Fibroblast of upper back skin (primary cell): ENCODE measurements around the gene TAF1.
A peak's percentile ranks its signal among the peaks of the same experiment; 100 is the strongest.
"Not testable (repeated sequence)": the region's sequence is repeated elsewhere in the genome, so short reads cannot be mapped to it uniquely, and the experiment has no call there.

ENCODE experiments used
- DNase-seq: peaks from one replicate; pipeline ENCODE4 v3.0.0-alpha.2; 2013

TAF1 gene

DNA sequence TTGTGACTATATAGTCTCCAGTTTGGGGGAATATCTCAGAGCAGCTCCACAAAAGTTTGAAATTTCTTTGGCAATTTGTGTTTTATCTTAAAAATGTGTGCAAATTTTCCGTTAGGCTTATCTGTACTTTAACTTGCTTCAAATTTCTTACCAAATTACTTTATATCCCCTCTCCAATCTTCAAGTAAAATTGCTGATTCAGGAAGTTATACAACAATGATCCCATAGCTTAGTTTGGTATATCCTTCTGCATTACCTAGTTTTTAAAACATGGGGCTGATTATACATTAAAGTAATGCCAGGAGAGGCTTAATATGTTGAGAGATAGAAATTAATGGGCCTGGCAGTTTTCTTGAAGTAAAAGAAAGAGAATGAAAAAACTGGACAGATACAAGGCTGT is 66.6 kb downstream of the TAF1 start:
- no peak for DNase-seq

DNA sequence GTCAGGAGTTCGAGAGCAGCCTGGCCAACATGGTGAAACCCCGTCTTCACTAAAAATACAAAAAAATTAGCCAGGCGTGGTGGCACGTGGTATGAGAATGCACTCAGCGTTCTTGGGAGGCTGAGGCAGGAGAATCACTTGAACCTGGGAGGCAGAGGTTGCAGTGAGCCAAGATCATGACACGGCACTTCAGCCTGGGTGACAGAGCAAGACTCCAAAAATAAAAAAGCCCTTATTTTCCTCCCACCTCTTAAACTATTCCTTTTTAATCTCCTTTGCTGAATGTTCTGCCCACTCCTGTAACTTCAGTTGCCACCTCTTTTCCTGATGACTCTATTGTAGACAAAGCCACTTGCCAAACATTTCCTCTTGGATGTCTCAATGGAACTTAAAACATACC is 72.6 kb downstream of the TAF1 start:
- DNase-seq: no peak

DNA sequence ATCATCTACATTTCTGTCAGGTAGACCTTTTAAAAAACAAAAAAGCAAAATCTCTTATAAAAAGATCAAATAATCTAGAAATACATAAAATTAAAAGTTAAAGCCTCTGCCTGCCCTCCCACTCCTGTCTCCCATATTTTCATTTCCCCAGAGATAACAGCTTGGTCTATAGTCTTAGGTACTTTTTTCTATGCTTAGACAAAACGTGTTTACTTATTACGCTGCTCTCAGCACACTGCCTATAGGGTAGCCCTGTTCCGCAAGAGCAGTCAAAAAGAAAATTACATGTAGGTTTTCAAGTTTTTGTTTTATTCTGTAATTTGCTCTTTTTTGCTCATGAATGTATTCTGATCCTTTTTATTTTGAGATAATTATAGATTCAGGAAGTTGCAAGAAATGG is 73.3 kb downstream of the TAF1 start:
- DNase-seq: no peak

DNA sequence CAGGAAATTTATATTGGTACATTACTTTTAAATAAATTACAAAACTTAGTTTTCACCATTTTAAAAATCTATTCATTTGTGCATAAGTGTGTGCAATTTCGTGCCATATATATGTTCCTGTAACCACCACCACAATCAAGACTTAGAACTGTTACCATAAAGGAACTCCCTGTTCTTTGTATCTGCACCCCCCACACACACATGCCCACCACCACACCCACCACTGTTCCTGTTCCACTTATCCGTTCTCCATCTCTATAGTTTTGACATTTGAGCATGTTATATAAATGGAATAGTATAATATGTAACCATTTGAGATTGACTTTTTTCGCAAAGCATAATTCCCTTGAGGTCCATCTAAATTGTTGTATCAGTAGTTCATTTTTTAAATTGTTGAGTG is 73.7 kb downstream of the TAF1 start:
- no peak for DNase-seq

DNA sequence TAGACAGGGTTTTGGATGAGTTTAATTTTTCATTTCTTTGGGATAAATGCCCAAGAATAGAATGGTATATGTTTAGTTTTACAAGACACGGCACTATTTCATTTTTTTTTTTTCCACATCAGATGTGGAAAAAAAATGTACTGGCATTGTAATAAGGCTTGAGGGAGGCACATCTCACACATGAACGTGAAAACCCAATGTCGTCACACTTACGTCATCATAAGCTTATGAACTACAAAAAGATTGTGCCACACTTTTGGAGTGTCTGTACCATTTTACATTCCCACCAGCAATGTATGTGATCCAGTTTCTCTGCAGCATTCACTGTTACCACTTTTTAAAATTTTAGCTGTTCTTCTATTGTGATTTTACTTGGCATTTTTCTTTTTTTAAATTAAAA is 74.2 kb downstream of the TAF1 start:
- no peak for DNase-seq

DNA sequence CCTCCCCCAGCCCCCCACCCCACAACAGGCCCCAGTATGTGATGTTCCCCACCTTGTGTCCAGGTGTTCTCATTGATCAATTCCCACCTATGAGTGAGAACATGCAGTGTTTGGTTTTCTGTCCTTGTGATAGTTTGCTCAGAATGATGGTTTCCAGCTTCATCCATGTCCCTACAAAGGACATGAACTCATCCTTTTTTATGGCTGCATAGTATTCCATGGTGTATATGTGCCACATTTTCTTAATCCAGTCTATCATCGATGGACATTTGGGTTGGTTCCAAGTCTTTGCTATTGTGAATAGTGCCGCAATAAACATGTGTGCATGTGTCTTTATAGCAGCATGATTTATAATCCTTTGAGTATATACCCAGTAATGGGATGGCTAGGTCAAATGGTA is 75.7 kb downstream of the TAF1 start:
- not testable (repeated sequence) for DNase-seq

DNA sequence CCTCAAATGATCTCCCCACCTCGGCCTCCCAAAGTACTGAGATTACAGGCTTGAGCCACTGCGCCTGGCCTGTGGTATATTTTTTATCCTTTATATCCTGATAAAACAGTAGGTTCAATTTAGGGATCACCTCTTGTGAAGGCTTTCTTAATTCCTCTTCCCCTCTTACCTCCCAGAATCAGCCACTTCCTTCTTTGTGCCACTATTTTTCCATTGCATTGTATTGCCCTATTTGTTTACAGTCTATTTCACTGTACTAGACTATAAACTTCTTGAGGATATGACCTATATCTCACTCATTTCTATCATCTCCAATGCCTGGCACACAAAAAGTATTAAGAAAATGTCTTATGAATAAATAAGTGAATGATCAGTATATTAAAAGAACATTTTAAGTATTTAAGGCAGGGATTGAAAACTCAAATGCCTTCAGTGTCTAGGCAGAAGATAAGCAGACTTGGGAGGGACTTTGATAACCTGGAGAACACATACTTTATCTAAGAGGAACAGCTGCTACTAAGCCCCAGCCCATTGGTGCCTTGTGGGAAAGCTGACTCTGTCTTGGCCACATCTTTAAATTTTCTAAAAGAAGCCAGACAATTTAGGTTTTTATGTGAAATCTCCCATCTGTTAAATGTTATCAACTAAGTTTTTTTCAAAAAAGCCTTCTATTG is 84.4 kb downstream of the TAF1 start:
- no peak for DNase-seq

DNA sequence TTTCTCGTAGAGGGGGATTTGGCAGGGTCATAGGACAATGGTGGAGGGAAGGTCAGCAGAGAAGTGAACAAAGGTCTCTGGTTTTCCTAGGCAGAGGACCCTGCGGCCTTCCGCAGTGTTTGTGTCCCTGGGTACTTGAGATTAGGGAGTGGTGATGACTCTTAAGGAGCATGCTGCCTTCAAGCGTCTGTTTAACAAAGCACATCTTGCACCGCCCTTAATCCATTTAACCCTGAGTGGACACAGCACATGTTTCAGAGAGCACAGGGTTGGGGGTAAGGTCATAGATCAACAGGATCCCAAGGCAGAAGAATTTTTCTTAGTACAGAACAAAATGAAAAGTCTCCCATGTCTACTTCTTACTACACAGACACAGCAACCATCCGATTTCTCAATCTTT is 85.4 kb downstream of the TAF1 start:
- not testable (repeated sequence) for DNase-seq

DNA sequence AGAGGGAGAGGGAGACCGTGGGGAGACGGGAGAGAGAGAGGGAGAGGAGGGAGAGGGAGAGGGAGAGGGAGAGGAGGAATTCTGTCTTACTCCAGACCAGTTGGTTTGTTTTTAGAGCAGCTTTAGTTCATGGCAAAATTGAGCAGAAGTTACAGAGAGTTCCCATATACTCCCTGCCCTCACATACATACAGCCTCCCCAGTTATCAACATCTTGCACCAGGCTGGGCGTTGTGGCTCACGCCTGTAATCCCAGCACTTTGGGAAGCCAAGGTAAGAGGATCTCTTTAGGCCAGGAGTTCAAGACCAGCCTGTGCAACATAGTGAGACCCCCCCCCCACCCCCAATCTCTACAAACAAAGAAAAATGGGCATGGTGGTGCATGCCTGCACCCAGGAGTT is 86.9 kb downstream of the TAF1 start:
- DNase-seq: no peak

DNA sequence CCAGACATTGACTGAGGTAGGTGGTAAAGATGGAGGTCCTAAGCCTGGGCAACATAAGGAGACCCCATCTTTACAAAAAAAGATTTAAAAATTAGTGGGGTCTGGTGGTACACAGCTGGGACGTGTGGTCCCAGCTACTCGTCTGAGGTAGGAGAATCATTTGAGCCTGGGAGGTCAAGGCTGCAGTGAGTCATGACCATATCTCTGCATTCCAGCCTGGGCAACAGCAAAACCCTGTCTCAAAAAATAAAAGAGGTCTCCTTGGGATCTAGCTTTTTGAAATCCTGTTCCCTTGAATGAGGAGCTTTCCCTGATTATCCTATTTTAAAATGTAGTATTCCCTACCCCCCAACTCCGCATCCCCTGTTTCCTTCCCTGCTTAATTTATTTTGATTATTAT is 88.1 kb downstream of the TAF1 start:
- DNase-seq: peak; percentile 2

DNA sequence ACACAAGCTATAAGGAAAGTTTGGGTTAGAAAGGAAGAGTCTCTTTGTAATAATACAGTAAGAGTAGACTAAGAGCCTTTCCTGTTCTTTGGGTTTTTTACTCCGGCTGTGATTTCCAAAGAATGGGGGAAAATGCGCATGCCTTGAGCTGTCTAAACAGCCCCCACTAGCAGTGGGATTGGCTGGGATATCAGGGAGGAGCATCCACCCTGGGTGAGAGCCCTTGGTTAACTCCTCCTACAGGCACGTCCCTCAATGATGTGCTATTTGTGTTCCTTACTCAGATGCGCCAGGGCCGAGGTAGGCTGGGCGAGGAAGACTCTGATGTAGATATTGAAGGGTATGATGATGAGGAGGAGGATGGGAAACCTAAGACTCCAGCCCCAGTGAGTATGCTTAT is 92.7 kb downstream of the TAF1 start:
- DNase-seq: no peak

DNA sequence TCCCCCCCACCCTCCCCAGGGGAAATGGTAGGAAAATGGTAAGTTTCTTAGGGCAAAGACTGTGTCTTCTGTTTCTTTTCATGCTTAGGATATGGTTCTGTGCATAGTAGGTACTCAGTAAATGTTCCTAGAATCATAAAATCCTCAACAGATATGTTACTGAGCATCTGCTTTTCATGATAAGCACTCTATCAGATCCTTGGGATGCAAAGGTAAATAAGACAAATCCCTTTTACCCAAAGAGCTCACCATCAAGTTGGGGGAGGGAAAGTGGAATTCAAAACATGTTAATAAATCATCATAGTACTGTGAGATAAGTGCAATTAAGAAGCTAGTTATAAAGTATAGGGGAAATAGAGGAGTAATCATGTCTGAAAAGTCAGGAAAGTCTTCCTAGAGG is 98.8 kb downstream of the TAF1 start:
- no peak for DNase-seq

DNA sequence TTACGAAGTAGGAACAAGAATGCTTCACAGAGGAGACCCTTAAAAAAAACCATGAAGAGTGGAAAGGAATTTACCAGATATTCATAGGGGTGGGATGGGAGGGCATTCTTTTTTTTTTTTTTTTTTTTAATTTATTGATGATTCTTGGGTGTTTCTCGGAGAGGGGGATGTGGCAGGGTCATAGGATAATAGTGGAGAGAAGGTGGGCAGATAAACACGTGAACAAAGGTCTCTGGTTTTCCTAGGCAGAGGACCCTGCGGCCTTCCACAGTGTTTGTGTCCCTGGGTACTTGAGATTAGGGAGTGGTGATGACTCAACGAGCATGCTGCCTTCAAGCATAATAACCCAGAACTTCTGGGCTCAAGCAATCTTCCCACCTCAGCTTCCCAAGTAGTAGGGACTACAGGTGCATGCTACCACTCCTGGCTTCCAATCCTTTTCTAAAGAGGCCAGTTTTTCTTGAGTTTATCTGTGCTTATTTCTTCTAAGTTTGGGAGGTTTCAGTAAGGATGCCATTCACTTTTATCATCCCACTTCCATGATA is 100.9 kb downstream of the TAF1 start:
- no peak for DNase-seq

DNA sequence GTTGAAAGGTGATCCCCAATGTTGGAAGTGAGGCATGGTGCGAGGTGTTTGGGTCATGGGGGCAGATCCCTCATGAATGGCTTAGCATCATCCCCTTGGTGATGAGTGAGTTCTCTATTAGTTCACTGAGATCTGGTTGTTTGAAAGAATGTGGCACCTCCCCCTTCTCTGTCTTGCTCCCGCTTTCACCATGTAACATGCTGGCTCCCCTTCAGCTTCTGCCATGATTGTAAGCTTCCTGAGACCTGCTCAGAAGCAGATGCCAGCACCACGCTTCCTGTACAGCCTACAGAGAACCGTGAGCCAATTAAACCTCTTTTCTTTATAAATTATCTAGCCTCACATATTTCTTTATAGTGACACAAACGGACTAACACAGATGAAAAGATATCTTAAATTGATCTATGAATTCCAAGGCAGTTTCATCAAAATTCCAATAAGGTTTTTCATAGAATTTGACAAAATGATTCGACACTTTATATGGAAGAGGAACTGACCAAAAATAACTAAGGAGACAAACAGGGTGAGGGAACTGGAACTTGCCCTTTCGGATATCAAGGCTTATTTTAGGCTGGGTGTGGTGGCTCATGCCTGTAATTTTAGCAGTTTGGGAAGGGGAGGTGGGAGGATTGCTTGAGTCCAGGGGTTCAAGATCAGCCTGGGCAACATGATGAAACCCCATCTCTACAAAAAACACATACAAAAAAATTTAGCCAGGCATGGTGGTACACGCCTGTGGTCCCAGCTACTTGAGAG is 109.8 kb downstream of the TAF1 start:
- DNase-seq: peak; percentile 37

DNA sequence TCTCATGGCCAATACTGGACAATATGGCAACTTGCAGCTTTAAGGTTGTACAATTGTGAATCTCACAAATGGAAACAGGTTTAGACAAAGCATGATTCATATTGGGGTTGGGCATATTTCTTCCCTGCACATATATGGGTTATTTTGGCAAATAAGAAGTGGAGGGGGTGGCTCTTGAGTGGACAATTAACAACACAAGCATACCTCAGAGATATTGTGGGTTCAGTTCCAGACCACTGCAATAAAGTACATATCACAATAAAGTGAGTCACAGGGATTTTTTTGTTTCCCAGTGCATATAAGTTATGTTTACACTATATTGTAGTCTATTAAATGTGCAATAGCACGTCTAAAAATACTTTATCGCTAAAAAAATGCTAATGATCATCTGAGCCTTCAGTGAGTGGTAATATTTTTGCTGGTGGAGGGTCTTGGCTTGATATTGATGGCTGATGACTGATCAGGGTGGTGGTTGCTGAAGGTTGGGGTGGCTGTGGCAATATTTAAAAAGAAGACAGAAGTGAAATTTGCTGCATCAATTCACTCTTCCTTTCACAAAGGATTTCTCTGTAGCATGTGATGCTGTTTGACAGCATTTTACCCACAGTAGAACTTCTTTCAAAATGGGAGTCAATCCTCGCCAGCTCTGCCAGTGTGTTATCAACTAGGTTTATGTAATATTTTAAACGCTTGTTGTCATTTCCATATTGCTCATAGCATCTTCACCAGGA is 116.2 kb downstream of the TAF1 start:
- peak; percentile 1 for DNase-seq

DNA sequence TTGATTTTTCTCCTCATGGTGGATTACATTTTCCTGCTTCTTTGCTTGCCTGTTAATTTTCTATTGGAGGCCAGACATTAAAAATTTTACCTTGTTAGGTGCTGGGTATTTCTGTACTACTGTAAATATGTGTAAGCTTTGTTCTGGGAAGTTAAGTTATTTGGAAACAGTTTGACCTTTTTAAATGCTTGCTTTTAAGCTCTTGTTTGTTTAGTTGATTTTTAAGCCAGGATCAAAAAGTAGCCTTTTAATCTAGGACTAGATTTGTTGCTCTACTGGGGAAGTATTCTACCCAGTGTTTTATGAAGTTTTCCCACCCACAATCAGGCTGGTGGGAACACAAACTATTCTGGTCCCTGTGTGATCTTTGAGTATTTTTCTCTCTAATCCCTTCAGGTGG is 121.7 kb downstream of the TAF1 start:
- no peak for DNase-seq

DNA sequence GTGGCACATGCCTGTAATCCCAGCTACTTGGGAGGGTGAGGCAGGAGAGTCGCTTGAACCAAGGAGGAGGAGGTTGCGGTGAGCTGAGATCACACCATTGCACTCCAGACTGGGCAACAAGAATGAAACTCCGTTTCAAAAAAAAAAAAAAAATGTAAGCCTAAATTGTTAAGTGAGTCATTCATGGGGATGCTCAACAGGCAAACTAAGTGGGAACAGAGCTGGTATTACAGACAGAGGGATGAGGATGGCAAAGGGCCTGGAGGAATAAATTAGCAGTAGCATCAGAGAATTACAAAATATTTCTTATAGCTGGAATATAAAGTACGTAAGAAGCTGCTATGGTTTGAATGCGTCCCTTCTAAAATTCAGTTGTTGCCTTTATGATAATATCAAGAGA is 123.4 kb downstream of the TAF1 start:
- DNase-seq: peak; percentile 5

DNA sequence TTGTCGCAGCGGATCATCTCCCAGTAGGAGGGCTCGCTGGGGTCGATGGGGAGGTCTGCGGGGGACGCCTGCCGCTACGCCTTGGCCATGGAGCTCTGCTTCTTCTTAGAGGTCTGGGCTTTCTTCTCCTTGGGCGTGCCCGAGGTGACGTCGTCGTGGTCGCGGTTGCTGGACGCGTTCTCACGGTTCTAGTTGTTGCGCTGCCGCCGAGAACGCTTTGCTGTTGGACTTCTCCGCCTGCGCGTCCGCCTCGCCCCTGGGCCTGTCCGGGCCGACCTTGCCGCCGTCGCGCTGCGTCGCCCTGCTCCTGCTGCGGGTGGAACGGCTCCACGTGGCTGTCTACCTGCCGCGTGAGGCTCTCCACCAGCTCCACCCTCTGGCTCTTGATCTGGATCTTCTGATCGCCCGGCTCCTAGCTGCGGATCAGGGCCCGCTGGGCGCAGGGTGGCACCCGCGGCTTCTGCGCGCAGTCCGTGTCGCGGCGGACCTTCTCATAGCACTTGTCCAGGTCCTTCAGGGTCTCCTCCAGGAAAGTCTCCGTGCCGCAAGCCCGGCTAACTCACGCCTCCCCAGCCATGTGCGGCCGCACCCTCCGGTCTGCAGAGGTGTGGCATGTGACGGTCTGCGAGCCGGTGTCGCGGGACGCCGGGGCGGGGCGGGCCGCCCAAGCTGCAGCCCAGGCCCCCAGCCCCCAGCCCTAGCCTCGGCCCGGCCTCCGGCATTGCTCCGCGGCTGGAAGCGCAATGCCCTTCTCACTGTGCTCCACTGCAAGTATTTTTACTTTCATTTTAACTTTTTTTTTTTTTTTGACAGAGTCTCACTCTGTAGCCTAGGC is 126.3 kb downstream of the TAF1 start:
- peak; percentile 22 for DNase-seq

DNA sequence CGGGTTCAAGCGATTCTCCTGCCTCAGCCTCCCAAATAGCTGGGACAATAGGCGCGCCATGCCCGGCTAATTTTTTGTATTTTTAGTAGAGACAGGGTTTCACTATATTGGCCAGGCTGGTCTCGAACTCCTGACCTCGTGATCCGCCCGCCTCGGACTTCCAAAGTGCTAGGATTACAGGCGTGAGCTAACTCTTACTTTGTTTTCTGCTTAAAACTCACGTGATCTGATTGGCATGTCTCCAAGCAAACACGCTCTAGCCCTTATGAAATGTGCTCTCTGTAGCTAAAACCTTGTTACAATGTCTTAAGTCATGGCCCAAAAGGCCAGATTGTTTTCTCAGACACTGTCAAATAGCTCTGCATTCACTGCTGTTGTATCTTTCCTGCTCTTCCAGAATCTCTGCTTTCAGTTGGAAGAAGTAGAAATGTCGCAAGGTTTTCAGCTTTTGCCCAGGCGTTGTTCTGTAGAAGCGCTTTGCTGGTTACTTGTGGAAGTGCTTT is 127.0 kb downstream of the TAF1 start:
- DNase-seq: no peak

DNA sequence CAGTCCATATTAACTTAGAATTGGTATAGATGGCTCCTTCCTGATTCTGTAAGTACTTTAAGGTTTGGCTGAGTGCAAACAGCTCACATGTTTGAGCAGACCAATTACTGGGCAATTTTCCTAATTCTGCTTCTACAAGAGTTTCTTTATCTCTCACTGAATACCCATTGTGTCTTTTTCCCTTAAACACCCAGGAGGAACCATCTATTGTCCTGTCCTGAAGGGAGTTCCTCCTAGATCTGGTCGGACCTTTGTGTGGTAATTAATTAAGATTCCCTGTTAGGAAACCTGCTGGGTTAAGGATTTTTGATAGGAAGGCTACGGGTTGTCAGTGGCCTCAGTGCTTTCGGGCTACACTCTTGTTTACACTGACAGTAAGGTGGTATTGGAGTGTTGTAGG is 129.8 kb downstream of the TAF1 start:
- DNase-seq: not testable (repeated sequence)

DNA sequence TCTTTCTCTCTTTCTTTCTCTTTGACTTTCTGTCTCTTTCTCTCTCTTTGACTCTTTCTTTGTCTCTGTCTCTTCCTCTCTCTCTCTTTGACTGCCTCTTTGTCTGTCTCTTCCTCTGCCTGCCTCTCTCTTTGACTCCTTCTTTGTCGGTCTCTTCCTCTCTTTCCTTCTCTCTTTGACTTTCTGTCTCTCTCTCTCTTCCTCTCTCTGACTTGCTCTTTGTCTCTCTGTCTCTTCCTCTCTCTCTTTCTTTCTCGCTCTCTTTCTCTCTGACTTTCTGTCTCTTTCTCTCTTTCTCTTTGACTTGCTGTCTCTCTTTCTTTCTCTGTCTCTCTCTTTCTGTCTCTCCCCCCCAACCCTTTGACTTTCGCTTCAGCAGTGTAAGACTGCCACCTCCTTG is 130.3 kb downstream of the TAF1 start:
- DNase-seq: no peak

DNA sequence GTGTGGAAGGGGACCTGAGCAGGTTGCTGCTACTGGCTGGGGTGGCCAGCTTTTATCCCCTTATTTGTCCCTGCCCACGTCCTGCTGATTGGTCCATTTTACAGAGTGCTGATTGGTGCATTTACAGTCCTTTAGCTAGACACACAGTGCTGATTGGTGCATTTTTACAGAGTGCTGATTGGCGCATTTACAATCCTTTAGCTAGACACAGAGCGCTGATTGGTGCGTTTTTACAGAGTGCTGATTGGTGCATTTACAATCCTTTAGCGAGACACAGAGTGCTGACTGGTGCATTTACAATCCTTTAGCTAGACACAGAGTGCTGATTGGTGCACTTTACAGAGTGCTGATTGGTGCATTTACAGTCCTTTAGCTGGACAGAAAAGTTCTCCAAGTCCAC is 135.9 kb downstream of the TAF1 start:
- not testable (repeated sequence) for DNase-seq

DNA sequence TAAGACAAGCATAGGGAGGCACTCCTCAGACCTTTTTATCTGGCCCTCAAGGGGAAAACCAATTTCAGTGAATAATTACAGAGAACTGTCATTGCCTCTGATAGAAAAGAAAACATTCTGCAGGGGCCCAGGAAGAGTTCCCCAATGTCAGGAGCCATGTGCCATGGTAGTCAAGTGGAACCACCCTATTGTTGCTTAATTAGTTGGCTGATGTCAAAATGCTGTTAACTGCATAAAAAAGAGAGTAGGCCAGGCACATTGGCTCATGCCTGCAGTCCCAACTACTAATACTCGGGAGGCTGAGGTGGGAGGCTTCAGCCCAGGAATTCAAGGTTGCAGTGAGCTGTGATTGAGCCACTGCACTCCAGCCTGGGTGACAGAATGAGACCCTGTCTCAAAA is 138.2 kb downstream of the TAF1 start:
- DNase-seq: no peak
